ENCODE results near the gene SMIM13. TPM values are rescaled to one million over a fixed set of nuclear protein-coding genes. Genes with fewer than 3 reads are reported as not detected.

Gene SMIM13
- total RNA-seq, 1 donor from 2014 or later: 24.2 TPM

- H3K27ac Mint-ChIP-seq (ENCODE audit: unreplicated experiment): no peak overlapping the region
- H3K4me3 Mint-ChIP-seq (ENCODE audit: unreplicated experiment): no peak overlapping the region
- H3K79me2 ChIP-seq (ENCODE audit: insufficient read depth, low read length): no peaks in the 10 kb centered on the region
- no peak for FAIRE-seq
- no peak overlapping the region for H3K4me2 ChIP-seq (ENCODE audit: low read length)
- no peaks in the 10 kb centered on the region for H3K27me3 ChIP-seq (ENCODE audit: insufficient read depth, low read length)
- peaks cover 13% of the 10 kb centered on the region for H3K36me3 Mint-ChIP-seq (ENCODE audit: low read depth, unreplicated experiment)
- no peaks in the 10 kb centered on the region for H4K20me1 ChIP-seq (ENCODE audit: insufficient read depth, low read length)
- peaks cover 8% of the 10 kb centered on the region for H3K36me3 ChIP-seq (ENCODE audit: insufficient read depth, low read length)
- TF ChIP-seq EZH2 (IDR thresholded peaks at IDR 0.05; ENCODE audit: insufficient read depth, low read length): no peak
- TF ChIP-seq CTCF (IDR thresholded peaks at IDR 0.05; ENCODE audit: insufficient read depth, low read depth, low read length): no peak
- no peak for DNase-seq (ENCODE audit: low read depth)
- no peak overlapping the region for H3K4me3 ChIP-seq (ENCODE audit: insufficient read depth, low read depth, low read length)
- no peak overlapping the region for H3K27ac ChIP-seq (ENCODE audit: low read depth, low read length)
- H2AFZ ChIP-seq (ENCODE audit: low read depth, low read length): no peak overlapping the region
- H3K9me3 ChIP-seq (ENCODE audit: insufficient read depth, low read depth, low read length): no peaks in the 10 kb centered on the region
- peaks cover 8% of the 10 kb centered on the region for H3K4me1 Mint-ChIP-seq (ENCODE audit: low read depth, unreplicated experiment)
- H3K9ac ChIP-seq (ENCODE audit: low read length): no peak overlapping the region
- no peaks in the 10 kb centered on the region for H3K4me1 ChIP-seq (ENCODE audit: insufficient read depth, low read length)
- H3K27me3 Mint-ChIP-seq (ENCODE audit: low read depth, unreplicated experiment): no peaks in the 10 kb centered on the region
- H3K9me3 Mint-ChIP-seq (ENCODE audit: unreplicated experiment): no peaks in the 10 kb centered on the region
These were observed 85.4 kb downstream of the SMIM13 start for GRCh38 chr6:11179088-11179418.

GRCh38 chr6:11179419-11180202 lies 86.0 kb downstream of the SMIM13 start:
- H3K36me3 ChIP-seq (ENCODE audit: insufficient read depth, low read length): peaks cover 14% of the 10 kb centered on the region
- H4K20me1 ChIP-seq (ENCODE audit: insufficient read depth, low read length): no peaks in the 10 kb centered on the region
- no peak overlapping the region for H3K4me3 ChIP-seq (ENCODE audit: insufficient read depth, low read depth, low read length)
- no peaks in the 10 kb centered on the region for H3K27me3 ChIP-seq (ENCODE audit: insufficient read depth, low read length)
- H3K9ac ChIP-seq (ENCODE audit: low read length): peak overlapping the region; percentile 4
- Mint-ChIP-seq H3K4me1 (ENCODE audit: low read depth, unreplicated experiment) (peaks cover 8% of the 10 kb centered on the region), H3K27me3 (ENCODE audit: low read depth, unreplicated experiment) (no peaks in the 10 kb centered on the region), H3K27ac (ENCODE audit: unreplicated experiment) (peak overlapping the region; percentile 75), H3K36me3 (ENCODE audit: low read depth, unreplicated experiment) (peaks cover 13% of the 10 kb centered on the region), H3K9me3 (ENCODE audit: unreplicated experiment) (no peaks in the 10 kb centered on the region), H3K4me3 (ENCODE audit: unreplicated experiment) (no peak overlapping the region)
- no peaks in the 10 kb centered on the region for H3K79me2 ChIP-seq (ENCODE audit: insufficient read depth, low read length)
- no peak overlapping the region for H3K27ac ChIP-seq (ENCODE audit: low read depth, low read length)
- DNase-seq (ENCODE audit: low read depth) (peak; percentile 34), FAIRE-seq (no peak)
- TF ChIP-seq CTCF (IDR thresholded peaks at IDR 0.05; ENCODE audit: insufficient read depth, low read depth, low read length) (no peak), EZH2 (IDR thresholded peaks at IDR 0.05; ENCODE audit: insufficient read depth, low read length) (no peak)
- no peaks in the 10 kb centered on the region for H3K4me1 ChIP-seq (ENCODE audit: insufficient read depth, low read length)
- no peak overlapping the region for H2AFZ ChIP-seq (ENCODE audit: low read depth, low read length)
- H3K4me2 ChIP-seq (ENCODE audit: low read length): no peak overlapping the region
- H3K9me3 ChIP-seq (ENCODE audit: insufficient read depth, low read depth, low read length): no peaks in the 10 kb centered on the region

GRCh38 chr6:11181478-11182136 lies 88.0 kb downstream of the SMIM13 start:
- no peaks in the 10 kb centered on the region for H4K20me1 ChIP-seq (ENCODE audit: insufficient read depth, low read length)
- Mint-ChIP-seq H3K27ac (ENCODE audit: unreplicated experiment) (no peak overlapping the region), H3K27me3 (ENCODE audit: low read depth, unreplicated experiment) (no peaks in the 10 kb centered on the region), H3K36me3 (ENCODE audit: low read depth, unreplicated experiment) (peaks cover 22% of the 10 kb centered on the region), H3K4me3 (ENCODE audit: unreplicated experiment) (no peak overlapping the region), H3K9me3 (ENCODE audit: unreplicated experiment) (no peaks in the 10 kb centered on the region), H3K4me1 (ENCODE audit: low read depth, unreplicated experiment) (peaks cover 8% of the 10 kb centered on the region)
- FAIRE-seq: no peak
- H3K4me2 ChIP-seq (ENCODE audit: low read length): no peak overlapping the region
- no peak for TF ChIP-seq CTCF (IDR thresholded peaks at IDR 0.05; ENCODE audit: insufficient read depth, low read depth, low read length)
- no peak for TF ChIP-seq EZH2 (IDR thresholded peaks at IDR 0.05; ENCODE audit: insufficient read depth, low read length)
- H3K4me3 ChIP-seq (ENCODE audit: insufficient read depth, low read depth, low read length): no peak overlapping the region
- H3K36me3 ChIP-seq (ENCODE audit: insufficient read depth, low read length): peaks cover 32% of the 10 kb centered on the region
- no peaks in the 10 kb centered on the region for H3K9me3 ChIP-seq (ENCODE audit: insufficient read depth, low read depth, low read length)
- H2AFZ ChIP-seq (ENCODE audit: low read depth, low read length): no peak overlapping the region
- no peak overlapping the region for H3K27ac ChIP-seq (ENCODE audit: low read depth, low read length)
- no peak for DNase-seq (ENCODE audit: low read depth)
- H3K9ac ChIP-seq (ENCODE audit: low read length): no peak overlapping the region
- H3K4me1 ChIP-seq (ENCODE audit: insufficient read depth, low read length): no peaks in the 10 kb centered on the region
- no peaks in the 10 kb centered on the region for H3K79me2 ChIP-seq (ENCODE audit: insufficient read depth, low read length)
- no peaks in the 10 kb centered on the region for H3K27me3 ChIP-seq (ENCODE audit: insufficient read depth, low read length)
